ENCODE data around the gene PRXL2B.

- TF ChIP-seq CTCF (conservative IDR thresholded peaks at IDR 0.05 in 1 of 2, IDR thresholded peaks at IDR 0.05 in 1 of 2; ENCODE audit: low read depth in 1 of 2, low read length in 2 of 2) (no peak), EZH2 (IDR thresholded peaks at IDR 0.05; ENCODE audit: low read length, missing control alignments) (no peak)
These were observed 21.1 kb downstream of the PRXL2B start for GRCh38 chr1:2607641-2608091.
